ENCODE measurements around the gene DCAF8. TPM values are rescaled to one million over a fixed set of nuclear protein-coding genes. Genes with fewer than 3 reads are reported as not detected.

Gene DCAF8
- total and polyA plus RNA-seq, 2 donors (not counting 3 experiments of a cell fraction or from before 2014, with no cell fraction given): 85.5 to 106 TPM

DNA sequence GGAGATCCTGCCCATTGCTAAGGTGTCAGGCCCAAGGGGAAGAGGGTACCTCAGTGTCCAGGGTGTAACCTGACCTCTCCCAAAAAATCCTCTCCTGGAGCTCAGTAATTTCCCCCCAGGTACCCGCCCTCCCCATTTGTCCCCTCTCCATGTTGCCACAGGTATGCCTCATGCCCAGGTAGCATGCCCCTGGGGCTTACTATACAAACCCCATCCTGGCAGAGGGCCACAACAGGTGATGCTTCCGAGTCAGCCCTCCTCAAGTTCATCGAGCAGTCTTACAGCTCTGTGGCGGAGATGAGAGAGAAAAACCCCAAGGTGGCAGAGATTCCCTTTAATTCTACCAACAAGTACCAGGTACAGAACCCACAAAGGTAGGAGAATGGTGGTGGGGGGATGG lies 95.3 kb downstream of the DCAF8 start:
- H3K9me3 ChIP-seq (replicated peaks; ENCODE audit: control insufficient read depth, insufficient read depth, low read length): no peaks in the 10 kb centered on the region
- H3K79me2 ChIP-seq (ENCODE audit: control insufficient read depth, insufficient read depth, low read length): no peaks in the 10 kb centered on the region
- POLR2A ChIA-PET: no interaction called here
- FAIRE-seq (no peak), DNase-seq (ENCODE audit: low read depth, low spot score) (no peak)
- BruUV-seq (replicated peaks): no TSS peak
- no peak overlapping the region for H2AFZ ChIP-seq (ENCODE audit: low read depth, low read length)
- no peaks in the 10 kb centered on the region for H3K4me1 ChIP-seq (ENCODE audit: control insufficient read depth, extremely low read depth, insufficient read depth, low read length)
- H3K4me3 ChIP-seq (replicated peaks in 1 of 3; ENCODE audit: insufficient read depth in 1 of 3, low read depth in 1 of 3, low read length in 3 of 3): no peak overlapping the region
- H3K4me2 ChIP-seq (ENCODE audit: insufficient read depth, low read length): no peak overlapping the region
- dilution Hi-C loops (cut with MboI; ENCODE audit: extremely low pct_ligation_motif_present, low sequenced_read_pairs) (no loop called here), intact Hi-C loops (cut with micrococcal nuclease) (no loop called here)
- TF ChIP-seq EZH2 (IDR thresholded peaks at IDR 0.05; ENCODE audit: borderline replicate concordance, low read depth, low read length, severe bottlenecking) (no peak), JUN (IDR thresholded peaks at IDR 0.05; ENCODE audit: borderline replicate concordance, insufficient read depth, insufficient read length, low read depth) (no peak), MYC (IDR thresholded peaks at IDR 0.05; ENCODE audit: low read depth, low read length) (no peak), FOS (IDR thresholded peaks at IDR 0.05; ENCODE audit: borderline replicate concordance, insufficient read depth, low read length) (no peak), POLR2A (IDR thresholded peaks at IDR 0.05; ENCODE audit: low read depth, low read length) (no peak), GATA2 (IDR thresholded peaks at IDR 0.05; ENCODE audit: insufficient read depth, insufficient read length, low read depth, low read length) (no peak), POLR2AphosphoS5 (IDR thresholded peaks at IDR 0.05; ENCODE audit: insufficient read depth, low read depth, low read length) (no peak)
- TF ChIP-seq, protein P1, sequence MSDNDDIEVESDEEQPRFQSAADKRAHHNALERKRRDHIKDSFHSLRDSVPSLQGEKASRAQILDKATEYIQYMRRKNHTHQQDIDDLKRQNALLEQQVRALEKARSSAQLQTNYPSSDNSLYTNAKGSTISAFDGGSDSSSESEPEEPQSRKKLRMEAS (IDR thresholded peaks at IDR 0.05; ENCODE audit: insufficient read depth, insufficient read length): no peak
- TF ChIP-seq, protein P2, sequence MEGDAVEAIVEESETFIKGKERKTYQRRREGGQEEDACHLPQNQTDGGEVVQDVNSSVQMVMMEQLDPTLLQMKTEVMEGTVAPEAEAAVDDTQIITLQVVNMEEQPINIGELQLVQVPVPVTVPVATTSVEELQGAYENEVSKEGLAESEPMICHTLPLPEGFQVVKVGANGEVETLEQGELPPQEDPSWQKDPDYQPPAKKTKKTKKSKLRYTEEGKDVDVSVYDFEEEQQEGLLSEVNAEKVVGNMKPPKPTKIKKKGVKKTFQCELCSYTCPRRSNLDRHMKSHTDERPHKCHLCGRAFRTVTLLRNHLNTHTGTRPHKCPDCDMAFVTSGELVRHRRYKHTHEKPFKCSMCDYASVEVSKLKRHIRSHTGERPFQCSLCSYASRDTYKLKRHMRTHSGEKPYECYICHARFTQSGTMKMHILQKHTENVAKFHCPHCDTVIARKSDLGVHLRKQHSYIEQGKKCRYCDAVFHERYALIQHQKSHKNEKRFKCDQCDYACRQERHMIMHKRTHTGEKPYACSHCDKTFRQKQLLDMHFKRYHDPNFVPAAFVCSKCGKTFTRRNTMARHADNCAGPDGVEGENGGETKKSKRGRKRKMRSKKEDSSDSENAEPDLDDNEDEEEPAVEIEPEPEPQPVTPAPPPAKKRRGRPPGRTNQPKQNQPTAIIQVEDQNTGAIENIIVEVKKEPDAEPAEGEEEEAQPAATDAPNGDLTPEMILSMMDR (IDR thresholded peaks at IDR 0.05; ENCODE audit: extremely low read depth in 1 of 2, insufficient read depth in 1 of 2, low read depth in 1 of 2, low read length in 2 of 2): no peak
- CTCF ChIA-PET: interaction anchor here (0.9 to 1.7 kb wide), 4 partner anchors 26 to 88 kb away, joined by 3 to 7 read pairs (median 4); no protein-coding TSS in a partner anchor
- no peak overlapping the region for H3K27ac ChIP-seq (ENCODE audit: insufficient read depth, low read depth, low read length)
- peaks cover 7 to 9% of the 10 kb centered on the region in 2 experiments for H3K27me3 ChIP-seq (ENCODE audit: control insufficient read depth in 2 of 2, insufficient read depth in 2 of 2, low read length in 2 of 2)
- H3K9me1 ChIP-seq (replicated peaks; ENCODE audit: control insufficient read depth, extremely low read depth, insufficient read depth, low read length): no peaks in the 10 kb centered on the region
- H3K9ac ChIP-seq (replicated peaks; ENCODE audit: extremely low read depth, insufficient read depth, low read length): no peak overlapping the region
- H3K36me3 ChIP-seq (ENCODE audit: control insufficient read depth in 2 of 2, extremely low read depth in 1 of 2, insufficient read depth in 2 of 2, low read length in 2 of 2): no peaks in the 10 kb centered on the region
- H4K20me1 ChIP-seq (replicated peaks; ENCODE audit: control insufficient read depth, extremely low read depth, insufficient read depth, low read length): no peaks in the 10 kb centered on the region

Data from endothelial cell of umbilical vein (primary cell).